IMR-90 (cell line): ENCODE data around the gene SLC25A21. TPM values are rescaled to one million over a fixed set of nuclear protein-coding genes. Genes with fewer than 3 reads are reported as not detected.

ENCODE experiments used
- ATAC-seq: fragments of 200-7000 bp; cut with Tn5 transposase; 2 replicates; pipeline ENCODE4 v1.9.1; 2020; ENCODE audit warnings: low read depth, mild to moderate bottlenecking, moderate library complexity
- BruUV-seq: library from RNA; stranded (reverse); fragments of 400-500 nt; replicated peaks from 2 replicates; lab custom pipeline; 2021; lab: Mats Ljungman, UMichigan
- CTCF ChIA-PET: fragments of 300-600 bp; formaldehyde crosslinking; extraction: SDS; loops from one replicate; lab custom pipeline; 2021; ENCODE audit warnings: antibody characterized with exemption; lab: Yijun Ruan, JAX
- POLR2A ChIA-PET: fragments of 300-600 bp; sonication (Branson Sonifier 250); formaldehyde crosslinking; loops from one replicate; lab custom pipeline; 2022; ENCODE audit warnings: antibody characterized with exemption; ENCODE audit not compliant: unreplicated experiment; lab: Charles Lee
- DNase-seq: peaks from one replicate; pipeline ENCODE4 v3.0.0; 2013
- H2AFZ ChIP-seq: replicated peaks from 2 replicates; pipeline ENCODE3; 2013; ENCODE audit warnings: low read length, mild to moderate bottlenecking; ENCODE audit not compliant: poor library complexity
- H2AK5ac ChIP-seq: 2 replicates; pipeline ENCODE4 v1.6.1; 2013; ENCODE audit warnings: low read depth, low read length, inconsistent platforms
- H2AK9ac ChIP-seq: replicated peaks from 2 replicates; pipeline ENCODE3; 2013; ENCODE audit warnings: mild to moderate bottlenecking, low read depth, low read length, moderate library complexity; ENCODE audit not compliant: poor library complexity
- H2BK120ac ChIP-seq: 2 replicates; pipeline ENCODE4 v1.6.1; 2013; ENCODE audit warnings: low read depth, low read length, inconsistent platforms
- H2BK15ac ChIP-seq: 3 replicates; pipeline ENCODE4 v1.6.1; 2013; ENCODE audit warnings: low read depth, low read length, inconsistent platforms
- H2BK20ac ChIP-seq: 2 replicates; pipeline ENCODE4 v1.6.1; 2013; ENCODE audit warnings: low read depth, mild to moderate bottlenecking, inconsistent platforms, low read length, moderate library complexity
- H2BK5ac ChIP-seq: 2 replicates; pipeline ENCODE4 v1.6.1; 2013; ENCODE audit warnings: mild to moderate bottlenecking, low read depth, low read length, inconsistent platforms; ENCODE audit not compliant: poor library complexity, severe bottlenecking
- H3K14ac ChIP-seq: replicated peaks from 2 replicates; pipeline ENCODE4 v1.6.1; 2013; ENCODE audit warnings: low read depth, low read length, inconsistent platforms
- H3K18ac ChIP-seq: 2 replicates; pipeline ENCODE4 v1.6.1; 2013; ENCODE audit warnings: low read depth, low read length, control low read depth
- H3K23ac ChIP-seq: 2 replicates; pipeline ENCODE4 v1.6.1; 2013; ENCODE audit warnings: low read depth, low read length, inconsistent platforms
- H3K27ac ChIP-seq: 2 replicates; pipeline ENCODE4 v1.5.1; 2013; ENCODE audit warnings: mild to moderate bottlenecking, control low read depth, low read length; ENCODE audit not compliant: insufficient read depth
- H3K27me3 ChIP-seq: 2 replicates; pipeline ENCODE4 v1.6.1; 2013; ENCODE audit warnings: low read length; ENCODE audit not compliant: control insufficient read depth, insufficient read depth
- H3K36me3 ChIP-seq: 2 replicates; pipeline ENCODE4 v1.6.1; 2013; ENCODE audit warnings: low read length, mixed read lengths; ENCODE audit not compliant: control insufficient read depth, insufficient read depth
- H3K4ac ChIP-seq: 2 replicates; pipeline ENCODE4 v1.6.1; 2013; ENCODE audit warnings: low read depth, low read length, inconsistent platforms
- H3K4me1 ChIP-seq: 2 replicates; pipeline ENCODE4 v1.6.1; 2013; ENCODE audit warnings: low read length, mixed read lengths; ENCODE audit not compliant: control insufficient read depth, insufficient read depth
- H3K4me2 ChIP-seq: 2 replicates; pipeline ENCODE4 v1.6.1; 2013; ENCODE audit warnings: low read depth, mild to moderate bottlenecking, control low read depth, low read length, moderate library complexity
- H3K4me3 ChIP-seq: 2 replicates; pipeline ENCODE4 v1.5.1; 2013; ENCODE audit warnings: low read depth, mild to moderate bottlenecking, control low read depth, low read length, moderate library complexity; ENCODE audit not compliant: insufficient read depth
- H3K56ac ChIP-seq: 2 replicates; pipeline ENCODE4 v1.6.1; 2013; ENCODE audit warnings: low read length, inconsistent platforms; ENCODE audit not compliant: insufficient read depth; ENCODE audit errors: extremely low read depth
- H3K79me1 ChIP-seq, 2 experiments: 2 replicates each; pipeline ENCODE4 v1.6.1; 2013; ENCODE audit warnings: low read length in 2 of 2, inconsistent platforms in 1 of 2, low read depth in 1 of 2
- H3K9ac ChIP-seq: 2 replicates; pipeline ENCODE4 v1.6.1; 2013; ENCODE audit warnings: low read depth, low read length, control low read depth
- H3K9me1 ChIP-seq: 2 replicates; pipeline ENCODE4 v1.6.1; 2013; ENCODE audit warnings: low read length, inconsistent platforms; ENCODE audit not compliant: insufficient read depth
- H3K9me3 ChIP-seq: 2 replicates; pipeline ENCODE4 v1.6.1; 2013; ENCODE audit warnings: low read length; ENCODE audit not compliant: control insufficient read depth, insufficient read depth
- H4K20me1 ChIP-seq: 2 replicates; pipeline ENCODE4 v1.6.1; 2013; ENCODE audit warnings: low read length, inconsistent platforms; ENCODE audit not compliant: insufficient read depth
- H4K5ac ChIP-seq: 2 replicates; pipeline ENCODE4 v1.6.1; 2013; ENCODE audit warnings: mild to moderate bottlenecking, low read depth, low read length, control low read depth
- H4K8ac ChIP-seq, 2 experiments: 2 replicates each; pipeline ENCODE4 v1.6.1; 2013; ENCODE audit warnings: low read depth in 2 of 2, low read length in 2 of 2, control low read depth in 1 of 2, inconsistent platforms in 1 of 2
- H4K91ac ChIP-seq: 2 replicates; pipeline ENCODE4 v1.6.1; 2013; ENCODE audit warnings: low read depth, low read length, inconsistent platforms; ENCODE audit not compliant: insufficient read depth
- BHLHE40 ChIP-seq: fragments of 150-350 bp; IDR thresholded peaks from 2 replicates; pipeline ENCODE4 v1.6.1; 2016; ENCODE audit warnings: mild to moderate bottlenecking, low read depth, low read length
- CHD1 ChIP-seq: IDR thresholded peaks from 2 replicates; pipeline ENCODE4 v1.6.1; 2012; ENCODE audit warnings: low read depth, low read length, improper control_type of control experiment
- CTCF ChIP-seq: conservative IDR thresholded peaks from 2 replicates; pipeline ENCODE4 v1.5.1; 2012; ENCODE audit warnings: mild to moderate bottlenecking, low read depth, low read length, improper control_type of control experiment
- ELK1 ChIP-seq: fragments of 150-350 bp; IDR thresholded peaks from 2 replicates; pipeline ENCODE4 v1.6.1; 2016; ENCODE audit warnings: low read depth, mild to moderate bottlenecking, low read length, moderate library complexity, borderline replicate concordance
- MAZ ChIP-seq: IDR thresholded peaks from 2 replicates; pipeline ENCODE4 v1.6.1; 2012; ENCODE audit warnings: low read depth, mild to moderate bottlenecking, low read length, improper control_type of control experiment, moderate library complexity, borderline replicate concordance
- NFE2L2 ChIP-seq: fragments of 150-350 bp; IDR thresholded peaks from 2 replicates; pipeline ENCODE4 v1.6.1; 2016; ENCODE audit warnings: low read depth, mild to moderate bottlenecking, low read length
- POLR2A ChIP-seq: IDR thresholded peaks from 2 replicates; pipeline ENCODE4 v1.6.1; 2012; ENCODE audit warnings: mild to moderate bottlenecking, low read depth, low read length
- RAD21 ChIP-seq: IDR thresholded peaks from 2 replicates; pipeline ENCODE4 v1.6.1; 2012; ENCODE audit warnings: low read length, improper control_type of control experiment
- RCOR1 ChIP-seq: IDR thresholded peaks from 2 replicates; pipeline ENCODE4 v1.6.1; 2012; ENCODE audit warnings: mild to moderate bottlenecking, low read length, improper control_type of control experiment; ENCODE audit not compliant: insufficient replicate concordance
- RFX5 ChIP-seq: IDR thresholded peaks from 2 replicates; pipeline ENCODE4 v1.8.0; 2012; ENCODE audit warnings: low read depth, mild to moderate bottlenecking, low read length, moderate library complexity
- SMC3 ChIP-seq: fragments of 150-350 bp; IDR thresholded peaks from 2 replicates; pipeline ENCODE4 v1.6.1; 2016; ENCODE audit warnings: low read depth, mild to moderate bottlenecking, antibody characterized with exemption, low read length, moderate library complexity
- USF2 ChIP-seq: fragments of 150-350 bp; IDR thresholded peaks from 2 replicates; pipeline ENCODE4 v1.6.1; 2017; ENCODE audit warnings: mild to moderate bottlenecking, antibody characterized with exemption, low read length, low read depth
- WGBS, 2 experiments: methylation state at CpG; one replicate each; pipeline versions ENCODE4 v1.1.5 to v1.1.7; 2013; ENCODE audit warnings: missing lambda C conversion rate in 2 of 2; ENCODE audit not compliant: insufficient read length in 1 of 2; ENCODE audit errors: extremely low coverage in 2 of 2; 5-methylcytosine and 5-hydroxymethylcytosine counted together
- dilution Hi-C: fragments of 300-500 bp; cut with HindIII; formaldehyde crosslinking; loops from one replicate; pipeline ENCODE4 v1.14.3; 2018; ENCODE audit warnings: low sequenced_read_pairs; ENCODE audit not compliant: unreplicated experiment
- in situ Hi-C: fragments of 300-500 bp; cut with MboI; formaldehyde crosslinking; loops from 3 replicates; pipeline ENCODE4 v1.14.3; 2019; ENCODE audit warnings: low sequenced_read_pairs, inconsistent platforms, mixed read lengths
- intact Hi-C: fragments of 100-400 bp; cut with micrococcal nuclease; formaldehyde crosslinking; loops from 2 replicates; pipeline ENCODE4 v1.10.0; 2022
- polyA plus RNA-seq, 3 experiments: library from polyadenylated mRNA; depleted of rRNA; stranded (reverse); fragments of >200 nt; gene quantifications; 2 replicates each; pipeline ENCODE4 v1.2.3, GENCODE V29; 2012; ENCODE audit warnings: low replicate concordance in 1 of 3
- total RNA-seq: library from RNA; depleted of rRNA; stranded (reverse); fragments of >200 nt; gene quantifications from 2 replicates; pipeline ENCODE4 v1.2.3, GENCODE V29; 2012

The SLC25A21 gene
- total and polyA plus RNA-seq, 2 of the 4 experiments (the other 2 are of a cell fraction), result 0.62 to 0.90 TPM

- no peak overlapping the region for H2BK20ac ChIP-seq
- H3K79me1 ChIP-seq, result no peaks in the 10 kb centered on the region
- no peak overlapping the region for H3K9ac ChIP-seq
- H3K4me1 ChIP-seq, result no peaks in the 10 kb centered on the region
- H3K36me3 ChIP-seq, result no peaks in the 10 kb centered on the region
- no peak for TF ChIP-seq BHLHE40
- TF ChIP-seq RCOR1, result no peak
- TF ChIP-seq RAD21, result no peak
- no peak for TF ChIP-seq CTCF
- no peak for TF ChIP-seq SMC3
- no peak for TF ChIP-seq NFE2L2
- no peak for TF ChIP-seq ELK1
- no peak for TF ChIP-seq USF2
- TF ChIP-seq CHD1, result no peak
- TF ChIP-seq POLR2A, result no peak
- TF ChIP-seq RFX5, result no peak
- no peak for TF ChIP-seq MAZ
- no peak overlapping the region for H3K18ac ChIP-seq
- no peaks in the 10 kb centered on the region for H3K9me1 ChIP-seq
- no peaks in the 10 kb centered on the region for H4K20me1 ChIP-seq
- BruUV-seq, result no TSS peak
- no peak overlapping the region for H2AK5ac ChIP-seq
- WGBS, 2 experiments, result no CpG with 5 or more reads among the region's 3 CpGs
- no peak overlapping the region for H3K27ac ChIP-seq
- H3K56ac ChIP-seq, result no peak overlapping the region
- no peak overlapping the region for H4K5ac ChIP-seq
- intact Hi-C loops (loop anchor here (10.0 kb wide), 1 partner anchor 286 kb away; no protein-coding TSS in a partner anchor), in situ Hi-C loops (no loop called here), dilution Hi-C loops (no loop called here)
- H3K14ac ChIP-seq, result no peak overlapping the region
- no peak overlapping the region for H4K91ac ChIP-seq
- ChIA-PET CTCF (no interaction called here), POLR2A (no interaction called here)
- H3K27me3 ChIP-seq, result peaks cover 3% of the 10 kb centered on the region; the same call in 1 of the 2 replicates
- H2BK5ac ChIP-seq, result no peak overlapping the region
- H2AFZ ChIP-seq, result no peak overlapping the region
- H4K8ac ChIP-seq, result no peak overlapping the region
- no peaks in the 10 kb centered on the region for H3K9me3 ChIP-seq
- no peak for DNase-seq
- no peak overlapping the region for H2BK15ac ChIP-seq
- no peak overlapping the region for H3K4me2 ChIP-seq
- no peak for ATAC-seq
- H2AK9ac ChIP-seq, result no peak overlapping the region
- H3K4me3 ChIP-seq, result no peak overlapping the region
- H2BK120ac ChIP-seq, result no peak overlapping the region
- H3K23ac ChIP-seq, result no peak overlapping the region
- no peak overlapping the region for H3K4ac ChIP-seq
These were observed 313.3 kb downstream of the SLC25A21 start for GRCh38 chr14:36859119-36859518.
